ENCODE results near the gene CLPTM1. TPM values are rescaled to one million over a fixed set of nuclear protein-coding genes. Genes with fewer than 3 reads are reported as not detected.

The CLPTM1 gene
- total and polyA plus RNA-seq, 9 of the 15 experiments (the other 6 are each of a cell fraction or from before 2014, with no cell fraction given) = 0.37 to 96.0 (median 27.5) TPM

DNA sequence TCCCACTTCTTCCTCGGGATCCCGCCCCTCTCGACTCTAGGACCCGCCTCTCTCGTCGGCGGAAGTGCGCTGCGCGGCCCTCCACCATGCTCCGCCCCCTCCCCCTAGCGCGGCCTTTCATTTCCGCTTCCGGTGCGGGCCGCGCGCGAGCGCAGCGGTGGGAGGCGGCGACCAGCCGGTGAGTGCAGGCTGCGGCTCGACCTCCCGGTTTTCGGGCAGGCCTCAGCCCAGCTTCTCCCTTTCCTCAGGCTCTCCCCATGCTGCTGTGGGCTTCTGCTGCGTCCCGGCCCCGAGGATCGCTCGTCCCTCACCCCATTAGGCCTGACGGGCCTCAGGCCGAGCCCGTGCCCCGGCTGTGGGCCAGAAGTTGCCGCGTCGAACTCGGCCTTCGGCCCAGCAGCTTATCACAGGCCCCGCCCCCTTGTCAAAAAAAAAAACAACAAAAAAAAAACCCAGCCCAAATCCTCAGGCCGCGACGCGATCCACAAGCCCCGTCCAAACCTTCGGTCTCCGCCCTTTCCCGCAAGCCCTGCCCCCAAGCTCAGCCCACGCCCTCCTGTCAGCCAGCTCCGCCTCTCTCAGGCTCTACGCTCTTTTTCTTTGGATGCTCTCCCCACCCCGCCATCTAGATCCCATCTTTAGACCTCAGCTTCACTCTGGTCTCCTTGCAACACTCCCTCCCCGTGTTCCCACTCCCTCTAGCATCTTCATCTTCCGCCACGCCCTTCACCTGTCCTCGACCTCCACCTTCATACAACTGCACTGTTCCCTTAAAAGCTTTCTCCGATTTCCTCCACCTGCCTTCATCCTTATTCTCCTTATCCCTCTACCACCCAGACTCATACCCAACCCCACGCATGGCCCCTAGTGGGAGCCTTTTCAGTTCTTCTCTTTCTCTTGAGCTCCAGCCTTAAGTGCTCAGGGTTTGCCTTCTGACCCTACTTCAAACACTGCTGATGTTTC lies 84.0 kb downstream of the CLPTM1 start, which contains the start of gene CLASRP (continued):
- TF ChIP-seq, protein P1, sequence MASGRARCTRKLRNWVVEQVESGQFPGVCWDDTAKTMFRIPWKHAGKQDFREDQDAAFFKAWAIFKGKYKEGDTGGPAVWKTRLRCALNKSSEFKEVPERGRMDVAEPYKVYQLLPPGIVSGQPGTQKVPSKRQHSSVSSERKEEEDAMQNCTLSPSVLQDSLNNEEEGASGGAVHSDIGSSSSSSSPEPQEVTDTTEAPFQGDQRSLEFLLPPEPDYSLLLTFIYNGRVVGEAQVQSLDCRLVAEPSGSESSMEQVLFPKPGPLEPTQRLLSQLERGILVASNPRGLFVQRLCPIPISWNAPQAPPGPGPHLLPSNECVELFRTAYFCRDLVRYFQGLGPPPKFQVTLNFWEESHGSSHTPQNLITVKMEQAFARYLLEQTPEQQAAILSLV (tag; IDR thresholded peaks at IDR 0.05) = no peak
- TF ChIP-seq, protein P2, sequence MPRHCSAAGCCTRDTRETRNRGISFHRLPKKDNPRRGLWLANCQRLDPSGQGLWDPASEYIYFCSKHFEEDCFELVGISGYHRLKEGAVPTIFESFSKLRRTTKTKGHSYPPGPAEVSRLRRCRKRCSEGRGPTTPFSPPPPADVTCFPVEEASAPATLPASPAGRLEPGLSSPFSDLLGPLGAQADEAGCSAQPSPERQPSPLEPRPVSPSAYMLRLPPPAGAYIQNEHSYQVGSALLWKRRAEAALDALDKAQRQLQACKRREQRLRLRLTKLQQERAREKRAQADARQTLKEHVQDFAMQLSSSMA (CRISPR knock-in tag; IDR thresholded peaks at IDR 0.05) = no peak
- TF ChIP-seq ZNF551 (CRISPR knock-in tag; IDR thresholded peaks at IDR 0.05) (no peak), ZNF444 (CRISPR knock-in tag; IDR thresholded peaks at IDR 0.05) (no peak), TOE1 (IDR thresholded peaks at IDR 0.05; ENCODE audit: borderline replicate concordance) (peak; percentile 31; the same call in 1 of the 2 replicates), TOE1 (CRISPR knock-in tag; IDR thresholded peaks at IDR 0.05; ENCODE audit: borderline replicate concordance, low read depth) (peak; percentile 82; the same call in 1 of the 2 replicates), ZNF384 (IDR thresholded peaks at IDR 0.05; ENCODE audit: low read depth, low read length) (peak; percentile 87), ZBED1 (IDR thresholded peaks at IDR 0.05) (no peak), CCNT2 (IDR thresholded peaks at IDR 0.05; ENCODE audit: borderline replicate concordance, extremely low read depth, insufficient read length, low read depth, low read length) (peak; percentile 52), ZNF436 (CRISPR knock-in tag; IDR thresholded peaks at IDR 0.05) (no peak), ZNF57 (CRISPR knock-in tag; IDR thresholded peaks at IDR 0.05) (peak; percentile 46; the same call in 1 of the 2 replicates), TEAD1 (CRISPR knock-in tag; IDR thresholded peaks at IDR 0.05) (no peak), ZNF41 (CRISPR knock-in tag; conservative IDR thresholded peaks at IDR 0.05) (no peak), DPF2 (IDR thresholded peaks at IDR 0.05) (peak; percentile 35; the same call in 1 of the 2 replicates), TRIM24 (IDR thresholded peaks at IDR 0.05) (no peak), BCL6 (CRISPR knock-in tag; IDR thresholded peaks at IDR 0.05) (no peak), ZNF124 (CRISPR knock-in tag; IDR thresholded peaks at IDR 0.05) (no peak)
- TF ChIP-seq, protein P3, sequence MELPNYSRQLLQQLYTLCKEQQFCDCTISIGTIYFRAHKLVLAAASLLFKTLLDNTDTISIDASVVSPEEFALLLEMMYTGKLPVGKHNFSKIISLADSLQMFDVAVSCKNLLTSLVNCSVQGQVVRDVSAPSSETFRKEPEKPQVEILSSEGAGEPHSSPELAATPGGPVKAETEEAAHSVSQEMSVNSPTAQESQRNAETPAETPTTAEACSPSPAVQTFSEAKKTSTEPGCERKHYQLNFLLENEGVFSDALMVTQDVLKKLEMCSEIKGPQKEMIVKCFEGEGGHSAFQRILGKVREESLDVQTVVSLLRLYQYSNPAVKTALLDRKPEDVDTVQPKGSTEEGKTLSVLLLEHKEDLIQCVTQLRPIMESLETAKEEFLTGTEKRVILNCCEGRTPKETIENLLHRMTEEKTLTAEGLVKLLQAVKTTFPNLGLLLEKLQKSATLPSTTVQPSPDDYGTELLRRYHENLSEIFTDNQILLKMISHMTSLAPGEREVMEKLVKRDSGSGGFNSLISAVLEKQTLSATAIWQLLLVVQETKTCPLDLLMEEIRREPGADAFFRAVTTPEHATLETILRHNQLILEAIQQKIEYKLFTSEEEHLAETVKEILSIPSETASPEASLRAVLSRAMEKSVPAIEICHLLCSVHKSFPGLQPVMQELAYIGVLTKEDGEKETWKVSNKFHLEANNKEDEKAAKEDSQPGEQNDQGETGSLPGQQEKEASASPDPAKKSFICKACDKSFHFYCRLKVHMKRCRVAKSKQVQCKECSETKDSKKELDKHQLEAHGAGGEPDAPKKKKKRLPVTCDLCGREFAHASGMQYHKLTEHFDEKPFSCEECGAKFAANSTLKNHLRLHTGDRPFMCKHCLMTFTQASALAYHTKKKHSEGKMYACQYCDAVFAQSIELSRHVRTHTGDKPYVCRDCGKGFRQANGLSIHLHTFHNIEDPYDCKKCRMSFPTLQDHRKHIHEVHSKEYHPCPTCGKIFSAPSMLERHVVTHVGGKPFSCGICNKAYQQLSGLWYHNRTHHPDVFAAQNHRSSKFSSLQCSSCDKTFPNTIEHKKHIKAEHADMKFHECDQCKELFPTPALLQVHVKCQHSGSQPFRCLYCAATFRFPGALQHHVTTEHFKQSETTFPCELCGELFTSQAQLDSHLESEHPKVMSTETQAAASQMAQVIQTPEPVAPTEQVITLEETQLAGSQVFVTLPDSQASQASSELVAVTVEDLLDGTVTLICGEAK (IDR thresholded peaks at IDR 0.05) = peak; percentile 98
- TF ChIP-seq, protein P3 (CRISPR knock-in tag; IDR thresholded peaks at IDR 0.05) = no peak

Data from K562 (cell line).